ENCODE measurements around the gene XYLT1. TPM values are rescaled to one million over a fixed set of nuclear protein-coding genes. Genes with fewer than 3 reads are reported as not detected.
A peak's percentile ranks its signal among the peaks of the same experiment; 100 is the strongest.

XYLT1 gene
- total and polyA plus RNA-seq, 2 experiments from 2014 or later = 4.5 to 26.3 TPM

- H3F3A ChIP-seq (ENCODE audit: insufficient read depth) = peaks cover 36% of the 10 kb centered on the region
- H3K4me2 ChIP-seq (ENCODE audit: unreplicated experiment) = no peak overlapping the region
- no peaks in the 10 kb centered on the region for H3K36me3 ChIP-seq (ENCODE audit: low read depth)
- peaks cover 20% of the 10 kb centered on the region for H3K4me1 ChIP-seq (ENCODE audit: insufficient read depth)
- no peaks in the 10 kb centered on the region for H3K9me3 ChIP-seq (ENCODE audit: low read depth)
- 73% methylated on average over 4 of the region's 4 CpGs for WGBS, 2 experiments (ENCODE audit: low coverage in 1 of 2, low lambda C conversion rate in 2 of 2, missing lambda C conversion rate in 2 of 2)
- DNase-seq = no peak
- H3K9me2 ChIP-seq (ENCODE audit: insufficient read depth) = no peaks in the 10 kb centered on the region
- H4K20me1 ChIP-seq (ENCODE audit: insufficient read depth) = no peaks in the 10 kb centered on the region
- no peak overlapping the region for H3K4me3 ChIP-seq
- TF ChIP-seq EZH2phosphoT487 (IDR thresholded peaks at IDR 0.05; ENCODE audit: insufficient read depth, low read depth) (no peak), EZH2 (IDR thresholded peaks at IDR 0.05; ENCODE audit: insufficient read depth, poor library complexity, severe bottlenecking) (no peak)
- H3K79me2 ChIP-seq (ENCODE audit: insufficient read depth) = peaks cover 81% of the 10 kb centered on the region
- no peak overlapping the region for H2AFZ ChIP-seq
- H3K9ac ChIP-seq = no peak overlapping the region
- no peaks in the 10 kb centered on the region for H3K27me3 ChIP-seq (replicated peaks; ENCODE audit: insufficient read depth)
- no peak overlapping the region for H3K27ac ChIP-seq
- in situ Hi-C loops (cut with MboI) = no loop called here
Measured at GRCh38 chr16:17330044-17330443, 140.7 kb downstream of the XYLT1 start.

- peaks cover 33% of the 10 kb centered on the region for H3F3A ChIP-seq (ENCODE audit: insufficient read depth)
- peaks cover 80% of the 10 kb centered on the region for H3K79me2 ChIP-seq (ENCODE audit: insufficient read depth)
- WGBS, 2 experiments (ENCODE audit: low coverage in 1 of 2, low lambda C conversion rate in 2 of 2, missing lambda C conversion rate in 2 of 2) = 40 to 43% methylated on average over 5 of the region's 5 CpGs
- H2AFZ ChIP-seq = no peak overlapping the region
- TF ChIP-seq EZH2 (IDR thresholded peaks at IDR 0.05; ENCODE audit: insufficient read depth, poor library complexity, severe bottlenecking) = no peak
- no peak for TF ChIP-seq EZH2phosphoT487 (IDR thresholded peaks at IDR 0.05; ENCODE audit: insufficient read depth, low read depth)
- in situ Hi-C loops (cut with MboI) = no loop called here
- no peak overlapping the region; the same call in 1 of the 2 replicates for H3K27ac ChIP-seq
- H3K9ac ChIP-seq = no peak overlapping the region
- no peak overlapping the region for H3K4me2 ChIP-seq (ENCODE audit: unreplicated experiment)
- no peak overlapping the region for H3K4me3 ChIP-seq
- no peaks in the 10 kb centered on the region for H3K27me3 ChIP-seq (replicated peaks; ENCODE audit: insufficient read depth)
- H3K9me3 ChIP-seq (ENCODE audit: low read depth) = no peaks in the 10 kb centered on the region
- H3K9me2 ChIP-seq (ENCODE audit: insufficient read depth) = no peaks in the 10 kb centered on the region
- H3K36me3 ChIP-seq (ENCODE audit: low read depth) = no peaks in the 10 kb centered on the region
- no peak for DNase-seq
- H4K20me1 ChIP-seq (ENCODE audit: insufficient read depth) = no peaks in the 10 kb centered on the region
- peaks cover 15% of the 10 kb centered on the region for H3K4me1 ChIP-seq (ENCODE audit: insufficient read depth)
Measured at GRCh38 chr16:17329391-17329790, 141.4 kb downstream of the XYLT1 start.

GRCh38 chr16:17328932-17329331 lies 141.8 kb downstream of the XYLT1 start:
- peaks cover 13% of the 10 kb centered on the region; the same call in 1 of the 2 replicates for H3K4me1 ChIP-seq (ENCODE audit: insufficient read depth)
- no peak overlapping the region for H2AFZ ChIP-seq
- DNase-seq = peak; percentile 57
- no peak overlapping the region for H3K4me3 ChIP-seq
- H3K9ac ChIP-seq = no peak overlapping the region
- 31 to 35% methylated on average over 9 of the region's 9 CpGs for WGBS, 2 experiments (ENCODE audit: low coverage in 1 of 2, low lambda C conversion rate in 2 of 2, missing lambda C conversion rate in 2 of 2)
- peak overlapping the region; percentile 9; the same call in 1 of the 2 replicates for H3K27ac ChIP-seq
- H3K9me2 ChIP-seq (ENCODE audit: insufficient read depth) = no peaks in the 10 kb centered on the region
- H3K9me3 ChIP-seq (ENCODE audit: low read depth) = no peaks in the 10 kb centered on the region
- H3K4me2 ChIP-seq (ENCODE audit: unreplicated experiment) = no peak overlapping the region
- no peaks in the 10 kb centered on the region for H4K20me1 ChIP-seq (ENCODE audit: insufficient read depth)
- peaks cover 33% of the 10 kb centered on the region for H3F3A ChIP-seq (ENCODE audit: insufficient read depth)
- TF ChIP-seq EZH2phosphoT487 (IDR thresholded peaks at IDR 0.05; ENCODE audit: insufficient read depth, low read depth) (no peak), EZH2 (IDR thresholded peaks at IDR 0.05; ENCODE audit: insufficient read depth, poor library complexity, severe bottlenecking) (no peak)
- no peaks in the 10 kb centered on the region for H3K27me3 ChIP-seq (replicated peaks; ENCODE audit: insufficient read depth)
- in situ Hi-C loops (cut with MboI) = no loop called here
- H3K36me3 ChIP-seq (ENCODE audit: low read depth) = no peaks in the 10 kb centered on the region
- peaks cover 83% of the 10 kb centered on the region for H3K79me2 ChIP-seq (ENCODE audit: insufficient read depth)

- H3K4me2 ChIP-seq (ENCODE audit: unreplicated experiment) = no peak overlapping the region
- no peaks in the 10 kb centered on the region for H3K9me3 ChIP-seq (ENCODE audit: low read depth)
- H4K20me1 ChIP-seq (ENCODE audit: insufficient read depth) = no peaks in the 10 kb centered on the region
- no peak overlapping the region for H3K4me3 ChIP-seq
- H3K4me1 ChIP-seq (ENCODE audit: insufficient read depth) = peaks cover 13% of the 10 kb centered on the region; the same call in 1 of the 2 replicates
- whole genome bisulfite sequencing, 2 experiments (ENCODE audit: low coverage in 1 of 2, low lambda C conversion rate in 2 of 2, missing lambda C conversion rate in 2 of 2) = 90 to 91% methylated on average over 10 of the region's 10 CpGs
- TF ChIP-seq EZH2phosphoT487 (IDR thresholded peaks at IDR 0.05; ENCODE audit: insufficient read depth, low read depth) (no peak), EZH2 (IDR thresholded peaks at IDR 0.05; ENCODE audit: insufficient read depth, poor library complexity, severe bottlenecking) (no peak)
- H3K36me3 ChIP-seq (ENCODE audit: low read depth) = no peaks in the 10 kb centered on the region
- H3F3A ChIP-seq (ENCODE audit: insufficient read depth) = peaks cover 26% of the 10 kb centered on the region
- H3K79me2 ChIP-seq (ENCODE audit: insufficient read depth) = peaks cover 90% of the 10 kb centered on the region
- H3K9ac ChIP-seq = no peak overlapping the region
- no peaks in the 10 kb centered on the region for H3K27me3 ChIP-seq (replicated peaks; ENCODE audit: insufficient read depth)
- in situ Hi-C loops (cut with MboI) = no loop called here
- no peak overlapping the region for H2AFZ ChIP-seq
- DNase-seq = no peak
- H3K9me2 ChIP-seq (ENCODE audit: insufficient read depth) = no peaks in the 10 kb centered on the region
- H3K27ac ChIP-seq = no peak overlapping the region
Measured at GRCh38 chr16:17327664-17328335, 143.0 kb downstream of the XYLT1 start.
